ENCODE results near the gene PTGER1.

- TF ChIP-seq SPI1 (IDR thresholded peaks at IDR 0.05; ENCODE audit: borderline replicate concordance, insufficient read depth, low read depth, low read length): no peak
- TF ChIP-seq CEBPB (IDR thresholded peaks at IDR 0.05; ENCODE audit: borderline replicate concordance in 1 of 2, low read depth in 2 of 2, low read length in 2 of 2): no peak
- no peak for TF ChIP-seq REST (IDR thresholded peaks at IDR 0.05; ENCODE audit: low read depth, low read length)
- no peak for TF ChIP-seq CTCF (IDR thresholded peaks at IDR 0.05 in 2 of 3, conservative IDR thresholded peaks at IDR 0.05 in 1 of 3; ENCODE audit: control insufficient read depth in 2 of 3, extremely low read depth in 1 of 3, insufficient read depth in 1 of 3, low read depth in 3 of 3, low read length in 3 of 3)
- no peak for TF ChIP-seq EZH2 (IDR thresholded peaks at IDR 0.05; ENCODE audit: borderline replicate concordance, control insufficient read depth, low read depth, low read length)
- no peak for TF ChIP-seq CREB1 (IDR thresholded peaks at IDR 0.05; ENCODE audit: low read depth)
- TF ChIP-seq MYC (IDR thresholded peaks at IDR 0.05; ENCODE audit: insufficient read depth, insufficient read length, insufficient replicate concordance, low read length, severe bottlenecking): no peak
Measured at GRCh38 chr19:14471436-14472187, 3.5 kb downstream of the PTGER1 start.

All from GM12878 (cell line).